ENCODE results near the gene CFAP99. TPM values are rescaled to one million over a fixed set of nuclear protein-coding genes. Genes with fewer than 3 reads are reported as not detected.

Gene CFAP99
- total RNA-seq, 1 donor from 2014 or later = not detected

DNA sequence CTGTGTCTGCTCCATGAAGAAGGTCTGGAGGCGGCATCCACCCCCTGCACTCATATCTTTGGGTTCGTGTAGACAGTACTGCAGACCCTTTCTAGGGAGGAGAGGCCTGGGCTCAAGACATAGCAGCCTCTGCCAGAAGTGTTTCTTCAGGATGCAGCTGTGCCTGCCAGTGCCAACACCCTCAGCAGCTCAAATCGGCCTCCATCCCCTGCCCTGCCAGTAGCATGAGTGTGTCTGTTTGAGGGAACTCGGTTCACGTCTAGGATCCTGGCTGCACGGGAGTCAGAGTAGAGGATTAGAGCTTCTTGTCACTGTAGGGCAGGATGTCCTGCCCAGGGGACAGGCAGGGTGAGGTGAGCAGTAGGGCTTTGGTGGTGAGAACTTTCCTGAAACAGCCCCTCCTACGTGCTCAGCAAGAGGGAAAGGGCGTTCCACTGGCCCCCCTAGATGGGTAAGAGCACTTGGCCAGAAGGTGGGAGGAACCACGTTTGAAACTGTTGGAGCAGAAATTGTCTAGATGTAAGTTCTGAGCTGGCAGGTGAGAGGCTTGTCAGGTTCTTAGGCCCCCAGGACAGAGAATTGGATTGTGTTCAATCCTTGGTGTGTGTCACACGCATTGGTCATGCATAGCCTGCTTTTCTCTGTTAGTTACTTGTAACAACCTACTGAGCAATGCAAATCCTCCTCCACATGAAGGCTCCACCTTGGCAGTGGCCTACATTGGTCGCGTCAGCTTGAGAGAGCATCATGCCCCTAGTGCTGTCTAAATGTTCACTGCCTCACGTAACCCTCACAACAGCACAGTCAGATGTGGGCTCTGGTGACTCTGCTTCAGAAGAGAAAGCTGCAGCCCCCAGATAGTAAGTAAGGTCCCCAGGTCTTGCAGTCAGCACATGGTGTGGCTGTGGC, 91.8 kb downstream of the CFAP99 start:
- peak; percentile 14 for DNase-seq

DNA sequence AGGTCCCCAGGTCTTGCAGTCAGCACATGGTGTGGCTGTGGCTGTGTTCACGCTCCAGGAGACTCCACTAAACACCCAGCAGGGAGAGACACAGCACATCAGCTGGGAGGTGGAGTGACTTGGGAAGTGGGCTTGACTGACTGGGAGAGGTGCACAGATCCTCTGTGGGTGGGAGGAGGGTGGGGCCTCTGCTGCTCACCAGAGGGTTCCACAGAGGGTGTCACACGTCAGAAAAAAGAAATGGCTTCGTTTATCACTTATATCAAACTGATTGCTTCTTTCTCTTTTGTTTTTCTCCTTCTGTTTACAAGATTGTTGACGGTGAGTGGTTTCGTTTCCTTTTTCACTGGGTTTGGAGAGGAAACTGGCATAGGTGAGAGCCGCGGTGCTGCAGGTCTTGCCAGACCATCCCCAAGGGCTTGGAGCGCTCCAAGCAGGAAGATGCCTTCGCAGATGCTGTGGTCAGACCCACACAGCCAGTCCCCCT, 92.9 kb downstream of the CFAP99 start:
- DNase-seq = no peak

Other genes starting within 250 kb of the CFAP99 start
- 37.4 TPM for gene HAUS3, start 176.8 kb upstream of the CFAP99 start, total RNA-seq
- 7.8 TPM for gene POLN, start 176.8 kb upstream of the CFAP99 start, total RNA-seq
- 19.7 TPM for gene MXD4, start 156.8 kb upstream of the CFAP99 start, total RNA-seq
- gene ZFYVE28, start 310 bp upstream of the CFAP99 start, total RNA-seq = 3.7 TPM
- 29.6 TPM for gene RNF4, start 50.2 kb downstream of the CFAP99 start, total RNA-seq
- gene FAM193A, start 117.7 kb downstream of the CFAP99 start, total RNA-seq = 15.0 TPM

Measured in occipital lobe (tissue), 2 donors.